Endothelial cell of hepatic sinusoid (primary cell): ENCODE data around the gene HMCN2.
"Not testable (repeated sequence)": the region's sequence is repeated elsewhere in the genome, so short reads cannot be mapped to it uniquely, and the experiment has no call there.

Experiments used
- in situ Hi-C: cut with HindIII; loops from 2 replicates; pipeline ENCODE4 v1.10.0; 2017; ENCODE audit warnings: low sequenced_read_pairs

HMCN2 gene

DNA sequence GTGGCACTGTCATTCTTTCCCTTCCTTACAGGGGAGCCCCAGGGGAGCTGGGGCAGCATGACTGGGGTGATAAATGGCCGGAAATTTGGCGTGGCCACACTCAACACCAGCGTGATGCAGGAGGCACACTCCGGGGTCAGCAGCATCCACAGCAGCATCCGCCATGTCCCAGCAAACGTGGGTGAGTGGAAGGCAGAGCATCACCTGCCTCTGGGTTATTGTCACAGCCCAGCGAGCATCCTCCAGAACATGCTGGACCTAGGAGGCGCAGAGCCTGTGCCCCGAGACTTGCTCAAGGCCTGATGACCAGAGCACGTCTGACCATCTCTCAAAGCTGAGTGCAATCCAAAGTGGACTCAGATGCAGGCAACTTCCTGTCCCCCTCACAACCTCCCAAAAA lies 157.0 kb downstream of the HMCN2 start:
- in situ Hi-C loops = no loop called here

DNA sequence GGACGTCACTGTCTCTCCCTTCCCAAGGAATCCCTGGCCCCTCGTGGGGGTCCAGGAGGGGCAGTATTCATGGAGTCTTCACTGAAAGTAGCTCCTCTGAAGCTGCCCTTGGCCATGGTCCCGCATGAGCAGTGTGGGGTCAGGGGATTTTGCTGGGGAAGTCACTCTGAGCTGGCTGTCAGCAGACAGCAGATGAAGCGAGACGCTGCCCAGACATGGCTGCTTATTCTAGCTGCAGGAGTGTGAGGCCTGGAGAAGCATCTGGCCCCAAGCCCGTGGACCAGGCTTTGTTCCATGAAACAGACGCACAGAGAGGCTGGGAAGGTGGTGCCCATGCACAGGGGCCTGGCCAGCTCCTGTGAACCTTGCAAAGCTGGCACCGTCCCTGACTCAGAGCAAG lies 157.7 kb downstream of the HMCN2 start:
- in situ Hi-C loops = no loop called here

DNA sequence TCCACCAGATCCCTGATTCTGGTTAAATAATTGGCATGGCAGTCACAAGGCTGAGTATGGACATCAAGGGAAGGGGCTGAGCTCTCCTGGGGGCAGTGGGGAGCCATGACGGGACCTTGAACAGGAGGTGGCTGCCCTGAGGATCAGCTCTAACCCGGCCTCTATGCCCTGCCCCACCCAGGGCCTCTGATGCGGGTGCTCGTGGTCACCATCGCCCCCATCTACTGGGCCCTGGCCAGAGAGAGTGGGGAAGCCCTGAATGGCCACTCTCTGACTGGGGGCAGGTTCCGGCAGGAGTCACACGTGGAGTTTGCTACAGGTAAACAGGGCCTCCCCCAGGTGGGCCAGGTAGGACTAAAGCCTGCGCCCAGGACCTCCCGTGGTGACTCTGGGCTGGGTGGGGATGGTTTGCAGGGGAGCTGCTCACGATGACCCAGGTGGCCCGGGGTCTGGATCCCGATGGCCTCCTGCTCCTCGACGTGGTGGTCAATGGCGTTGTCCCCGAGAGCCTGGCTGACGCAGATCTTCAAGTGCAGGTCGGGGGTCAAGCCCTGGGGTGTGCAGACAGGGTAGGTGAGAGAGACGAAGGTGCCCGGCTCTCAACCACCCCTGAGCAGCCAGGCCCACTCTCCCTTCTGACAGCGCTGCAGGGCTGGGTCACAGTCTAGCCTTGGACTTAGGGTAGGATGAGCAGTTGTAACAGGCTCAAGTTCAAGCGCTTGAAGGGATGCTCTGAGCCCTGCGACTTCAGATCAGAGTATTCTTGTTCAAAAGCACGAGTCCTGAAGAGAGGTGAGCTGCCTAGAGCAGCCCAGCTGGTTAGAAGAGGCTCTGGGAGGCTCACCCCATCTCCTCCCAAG lies 159.3 kb downstream of the HMCN2 start:
- in situ Hi-C loops = no loop called here

DNA sequence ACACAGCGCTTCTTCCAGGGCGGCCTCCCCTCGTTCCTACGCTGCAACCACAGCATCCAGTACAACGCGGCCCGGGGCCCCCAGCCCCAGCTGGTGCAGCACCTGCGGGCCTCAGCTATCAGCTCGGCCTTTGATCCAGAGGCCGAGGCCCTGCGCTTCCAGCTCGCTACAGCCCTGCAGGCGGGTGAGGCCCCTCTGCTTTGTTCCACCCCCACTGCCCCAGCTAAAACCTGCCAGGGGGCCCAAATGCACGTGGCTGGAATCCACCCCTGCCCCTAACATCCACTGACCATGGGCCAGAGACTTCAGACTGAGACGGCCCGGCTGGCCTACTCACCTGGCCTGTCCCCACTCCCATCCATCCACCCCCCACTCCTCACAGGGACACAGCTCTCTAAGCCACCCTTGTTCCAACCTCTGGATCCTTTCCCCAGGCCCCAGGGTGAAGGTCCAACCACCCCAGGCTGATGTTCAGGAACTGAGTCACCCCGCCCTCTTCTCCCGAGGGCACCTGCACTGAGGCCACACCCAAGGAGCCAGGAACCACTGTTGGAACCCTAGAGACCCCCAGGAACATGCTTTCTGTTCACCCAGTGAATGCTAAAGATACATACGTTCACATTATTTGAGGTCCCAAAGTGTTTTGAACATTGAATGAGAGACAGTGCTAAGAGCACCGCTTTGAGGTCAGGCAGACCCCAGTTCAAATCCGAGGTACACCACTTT lies 160.3 kb downstream of the HMCN2 start:
- in situ Hi-C loops = no loop called here

DNA sequence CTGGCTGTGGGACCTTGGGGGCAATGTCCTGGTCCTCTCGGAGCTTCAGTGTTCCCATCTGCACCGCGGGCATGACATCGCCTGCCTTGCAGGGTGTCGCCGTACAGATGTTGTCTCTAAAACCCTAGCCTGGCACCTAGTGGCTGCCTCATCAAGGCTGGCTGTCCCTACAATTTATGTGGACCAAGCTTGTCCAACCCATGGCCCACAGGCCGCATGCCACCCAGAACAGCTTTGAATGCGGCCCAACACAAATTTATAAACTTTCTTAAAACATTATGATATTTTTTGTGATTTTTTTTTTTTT lies 160.9 kb downstream of the HMCN2 start:
- in situ Hi-C loops = no loop called here

DNA sequence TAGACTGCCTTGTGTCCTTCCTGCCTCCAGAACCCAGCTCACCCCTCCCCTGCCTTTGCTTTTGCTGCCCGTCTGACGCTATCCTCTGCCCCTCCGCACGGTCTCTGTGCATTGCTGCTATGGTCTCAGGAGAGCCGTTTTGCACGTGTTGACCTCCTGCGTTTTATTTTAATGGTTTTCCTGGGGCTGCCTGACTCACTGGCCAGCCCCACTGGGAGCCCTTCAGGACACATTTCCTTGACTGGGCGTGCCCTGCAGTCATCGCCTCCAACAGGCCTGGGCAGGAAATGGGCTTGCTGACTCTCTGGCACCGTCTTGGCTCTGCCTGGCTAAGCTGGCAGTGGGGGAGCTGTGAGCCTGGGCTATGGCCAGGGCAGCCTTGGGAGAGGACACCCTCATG lies 161.3 kb downstream of the HMCN2 start:
- in situ Hi-C loops = no loop called here

DNA sequence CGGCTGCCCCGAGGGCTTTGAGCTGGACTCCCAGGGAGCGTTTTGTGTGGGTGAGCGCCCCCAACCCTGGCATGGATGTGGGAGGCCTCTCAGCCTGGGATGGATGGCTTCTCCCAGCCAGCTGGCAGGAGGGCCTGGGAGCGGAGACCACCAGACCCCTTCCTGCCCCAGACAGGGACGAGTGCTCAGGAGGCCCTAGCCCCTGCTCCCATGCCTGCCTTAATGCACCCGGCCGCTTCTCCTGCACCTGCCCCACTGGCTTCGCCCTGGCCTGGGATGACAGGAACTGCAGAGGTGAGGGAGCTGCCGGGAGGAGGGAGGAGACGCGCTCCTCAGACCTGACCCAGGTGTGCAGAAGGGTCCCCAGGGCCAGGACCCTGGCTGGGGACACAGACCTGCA lies 161.8 kb downstream of the HMCN2 start:
- in situ Hi-C loops = no loop called here

DNA sequence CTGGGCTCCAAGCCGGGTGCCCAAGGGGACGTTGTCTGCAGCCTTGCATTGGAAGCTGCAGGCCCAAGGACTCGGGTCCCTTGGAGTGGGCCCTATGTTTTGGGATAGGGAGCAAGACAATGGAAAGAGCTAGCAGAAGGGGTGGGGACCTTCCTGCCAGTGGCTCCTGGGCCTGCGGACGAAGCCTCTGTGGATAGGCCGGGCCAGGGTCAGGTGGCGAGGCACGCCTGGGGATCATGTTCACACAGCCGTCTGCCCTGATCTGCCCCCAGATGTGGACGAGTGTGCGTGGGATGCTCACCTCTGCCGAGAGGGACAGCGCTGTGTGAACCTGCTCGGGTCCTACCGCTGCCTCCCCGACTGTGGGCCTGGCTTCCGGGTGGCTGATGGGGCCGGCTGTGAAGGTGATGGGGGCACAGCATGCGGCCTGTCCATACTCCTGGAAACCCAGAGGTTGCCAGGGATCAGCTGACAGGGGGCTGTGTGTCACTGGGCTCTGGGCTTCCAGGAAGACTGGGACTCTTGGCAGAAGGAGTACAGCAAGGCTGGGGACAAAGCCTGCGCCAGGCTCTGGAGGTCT lies 162.6 kb downstream of the HMCN2 start:
- in situ Hi-C loops = no loop called here

DNA sequence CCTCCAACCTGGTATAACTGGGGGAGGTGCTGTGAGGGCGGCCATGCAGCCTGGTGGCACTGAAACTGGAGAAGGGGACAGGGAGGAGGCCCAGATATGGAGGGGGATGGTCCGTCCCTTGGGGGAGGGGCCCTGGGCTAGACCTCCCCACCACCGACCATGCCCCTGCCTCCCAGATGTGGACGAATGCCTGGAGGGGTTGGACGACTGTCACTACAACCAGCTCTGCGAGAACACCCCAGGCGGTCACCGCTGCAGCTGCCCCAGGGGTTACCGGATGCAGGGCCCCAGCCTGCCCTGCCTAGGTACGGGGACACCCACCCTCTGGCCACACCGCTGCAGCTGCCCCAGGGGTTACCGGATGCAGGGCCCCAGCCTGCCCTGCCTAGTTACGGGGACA lies 163.8 kb downstream of the HMCN2 start:
- in situ Hi-C loops = no loop called here

DNA sequence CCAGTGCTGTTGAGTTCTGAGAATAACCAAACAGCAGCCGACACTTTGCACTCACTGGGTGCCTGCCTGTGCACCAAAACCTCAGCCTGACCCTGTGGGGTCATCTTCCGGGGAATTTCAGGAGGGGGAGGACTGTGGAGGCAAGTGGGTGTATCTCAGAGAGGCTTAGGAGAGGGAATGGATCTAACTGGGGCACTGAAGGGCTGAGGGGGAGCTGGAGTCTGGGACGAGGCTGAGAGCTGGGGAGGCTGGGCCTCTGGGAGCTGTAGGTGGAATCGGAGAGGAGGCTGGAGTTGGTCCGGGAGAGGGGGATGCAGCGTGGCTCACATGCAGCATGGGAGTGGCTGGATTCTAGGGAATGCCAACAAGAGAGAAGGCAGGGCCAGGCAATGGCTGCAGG lies 164.3 kb downstream of the HMCN2 start:
- in situ Hi-C loops = no loop called here

DNA sequence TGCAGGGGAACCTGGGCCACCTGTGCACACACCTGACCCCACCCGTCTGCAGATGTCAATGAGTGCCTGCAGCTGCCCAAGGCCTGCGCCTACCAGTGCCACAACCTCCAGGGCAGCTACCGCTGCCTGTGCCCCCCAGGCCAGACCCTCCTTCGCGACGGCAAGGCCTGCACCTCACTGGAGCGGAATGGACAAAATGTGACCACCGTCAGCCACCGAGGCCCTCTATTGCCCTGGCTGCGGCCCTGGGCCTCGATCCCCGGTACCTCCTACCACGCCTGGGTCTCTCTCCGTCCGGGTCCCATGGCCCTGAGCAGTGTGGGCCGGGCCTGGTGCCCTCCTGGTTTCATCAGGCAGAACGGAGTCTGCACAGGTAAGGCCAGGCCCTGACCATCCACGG lies 164.7 kb downstream of the HMCN2 start:
- in situ Hi-C loops = no loop called here

DNA sequence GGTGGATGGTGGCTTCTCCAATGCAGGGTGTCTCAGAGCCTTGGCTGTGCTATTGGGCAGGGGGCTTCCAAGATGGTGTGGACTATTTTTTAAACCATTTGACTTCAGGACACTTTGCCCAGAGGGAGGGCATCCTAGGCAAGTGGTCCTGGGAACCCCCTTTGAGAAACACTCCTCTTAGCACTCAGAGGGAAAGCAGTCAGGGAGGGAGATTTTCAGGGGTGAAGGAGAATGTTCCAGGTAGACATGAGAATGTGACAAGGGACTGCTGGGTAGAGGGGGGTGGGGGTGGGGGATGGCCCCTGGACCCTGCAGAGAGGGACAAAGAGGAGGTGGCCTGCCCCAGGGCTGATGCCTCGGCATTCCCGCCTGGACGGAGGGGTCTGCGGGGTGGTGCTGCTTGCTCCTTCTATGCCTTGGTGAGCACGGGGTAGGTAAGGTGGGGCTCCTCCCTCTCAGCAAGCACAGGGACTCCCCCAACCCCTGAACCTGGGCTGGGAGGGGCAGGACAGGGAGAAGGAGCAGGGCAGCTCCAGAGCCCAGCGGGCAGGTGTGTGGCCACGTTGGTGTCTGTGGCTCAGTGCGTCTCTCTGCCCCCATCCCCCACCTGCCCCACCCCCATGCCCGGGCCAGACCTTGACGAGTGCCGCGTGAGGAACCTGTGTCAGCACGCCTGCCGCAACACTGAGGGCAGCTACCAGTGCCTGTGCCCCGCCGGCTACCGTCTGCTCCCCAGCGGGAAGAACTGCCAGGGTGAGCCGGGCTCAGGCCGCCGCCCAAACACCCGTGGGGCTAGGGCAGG lies 165.4 kb downstream of the HMCN2 start:
- in situ Hi-C loops = no loop called here

DNA sequence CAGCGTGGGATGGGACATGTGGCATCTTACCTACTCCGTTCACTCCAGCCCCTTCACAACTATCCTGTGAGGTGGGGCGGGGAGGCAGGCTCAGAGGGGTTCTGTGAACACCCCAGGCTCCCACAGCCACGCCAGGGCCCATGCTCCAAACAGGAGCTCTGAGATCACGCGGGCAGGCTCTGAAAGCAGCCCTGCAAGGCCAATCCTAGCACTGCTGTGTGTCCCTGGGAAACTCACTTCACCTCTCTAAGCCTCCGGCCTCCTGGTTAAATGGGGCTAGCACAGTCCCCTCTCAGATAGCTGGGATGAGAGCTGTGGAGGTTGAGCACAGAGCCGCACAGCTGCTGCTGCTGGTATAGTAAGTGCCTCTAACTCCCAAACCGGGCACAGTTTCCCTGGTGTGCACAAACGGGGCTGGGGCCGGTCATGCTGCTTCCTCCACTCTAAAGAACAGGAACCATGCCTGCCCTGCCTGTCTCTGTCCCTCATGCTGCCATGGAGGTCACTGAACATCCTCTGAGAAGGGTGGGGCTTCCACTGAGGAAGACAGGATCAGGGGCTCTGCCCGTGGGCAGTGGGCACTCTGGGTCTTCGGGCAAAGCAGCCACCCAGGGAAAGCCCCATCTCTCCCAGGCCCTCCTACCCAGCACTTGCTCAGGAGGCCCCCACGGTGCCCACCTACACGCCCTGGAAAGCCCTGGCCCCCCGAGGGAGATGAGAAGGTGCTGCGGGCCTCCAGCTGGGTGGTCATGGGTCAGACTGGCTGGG lies 166.2 kb downstream of the HMCN2 start:
- in situ Hi-C loops = no loop called here

DNA sequence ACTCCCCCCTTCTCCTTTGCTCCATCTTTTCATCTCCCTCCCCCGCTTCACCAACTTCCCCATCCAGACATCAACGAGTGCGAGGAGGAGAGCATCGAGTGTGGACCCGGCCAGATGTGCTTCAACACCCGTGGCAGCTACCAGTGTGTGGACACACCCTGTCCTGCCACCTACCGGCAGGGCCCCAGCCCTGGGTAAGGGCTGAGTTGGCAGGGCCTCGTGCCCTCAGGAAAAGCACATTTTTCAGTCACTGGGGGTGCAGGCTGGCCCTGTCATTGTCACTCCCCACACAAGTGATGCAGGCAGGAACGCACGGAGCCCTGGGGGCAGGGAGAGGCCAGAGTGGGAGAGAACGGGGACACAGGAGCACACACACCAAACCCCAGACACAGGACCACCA lies 166.8 kb downstream of the HMCN2 start:
- in situ Hi-C loops = no loop called here

DNA sequence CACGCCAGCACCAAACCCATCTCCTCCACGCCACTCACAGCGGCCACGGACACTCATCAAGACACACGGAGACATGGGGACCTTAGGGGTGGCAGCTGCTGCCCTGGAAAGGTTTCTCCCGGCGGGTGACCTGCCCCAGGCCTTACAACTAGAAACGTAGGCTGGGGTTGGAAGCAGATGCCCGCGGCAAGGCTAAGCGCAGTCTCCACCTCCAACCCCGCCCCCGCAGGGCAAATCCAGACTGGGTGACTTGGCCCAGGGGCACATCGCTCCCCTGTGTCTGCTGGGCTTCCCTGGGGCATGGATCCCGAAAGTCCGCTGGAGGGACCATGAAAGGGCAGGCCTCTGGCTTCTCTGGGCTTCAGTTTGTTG lies 167.2 kb downstream of the HMCN2 start:
- in situ Hi-C loops = no loop called here

DNA sequence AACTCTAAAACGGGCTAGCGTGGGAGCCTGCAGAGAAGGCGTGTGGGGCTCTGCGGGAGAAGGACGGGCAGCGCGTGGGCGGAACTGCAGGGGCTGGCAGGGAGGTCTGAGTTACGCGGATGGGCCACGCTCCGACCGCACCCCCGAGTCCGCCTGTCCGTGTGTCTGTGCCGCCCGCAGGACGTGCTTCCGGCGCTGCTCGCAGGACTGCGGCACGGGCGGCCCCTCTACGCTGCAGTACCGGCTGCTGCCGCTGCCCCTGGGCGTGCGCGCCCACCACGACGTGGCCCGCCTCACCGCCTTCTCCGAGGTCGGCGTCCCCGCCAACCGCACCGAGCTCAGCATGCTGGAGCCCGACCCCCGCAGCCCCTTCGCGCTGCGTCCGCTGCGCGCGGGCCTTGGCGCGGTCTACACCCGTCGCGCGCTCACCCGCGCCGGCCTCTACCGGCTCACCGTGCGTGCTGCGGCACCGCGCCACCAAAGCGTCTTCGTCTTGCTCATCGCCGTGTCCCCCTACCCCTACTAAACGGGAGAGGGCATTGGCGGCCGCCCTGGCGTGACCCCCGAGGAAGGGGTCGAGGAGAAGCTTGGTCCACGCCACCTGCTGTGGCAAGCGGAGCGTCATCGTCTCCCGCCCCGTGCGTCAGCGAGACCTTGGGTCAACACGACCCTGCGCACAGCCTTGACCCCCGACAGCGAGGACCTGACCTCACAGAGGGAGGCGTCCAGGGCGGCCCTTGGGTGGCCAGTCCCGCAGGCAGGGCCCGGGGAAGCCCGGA lies 167.8 kb downstream of the HMCN2 start:
- in situ Hi-C loops = no loop called here

DNA sequence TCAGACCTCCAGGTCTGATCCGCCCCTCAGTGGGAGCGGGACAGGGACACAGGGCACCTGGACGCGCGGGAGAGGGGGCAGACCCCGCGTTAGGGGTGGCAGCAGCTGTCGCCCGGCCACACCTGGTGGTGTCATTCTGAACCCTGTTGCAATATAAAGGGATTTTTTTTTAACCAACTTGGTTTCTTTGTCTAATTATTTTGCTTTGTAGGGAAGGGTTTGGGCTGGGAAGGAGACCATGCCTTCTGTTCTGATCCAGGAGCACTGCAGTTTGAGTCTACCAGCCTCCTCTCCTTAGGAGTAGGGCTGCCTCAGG lies 168.3 kb downstream of the HMCN2 start:
- in situ Hi-C loops = no loop called here

DNA sequence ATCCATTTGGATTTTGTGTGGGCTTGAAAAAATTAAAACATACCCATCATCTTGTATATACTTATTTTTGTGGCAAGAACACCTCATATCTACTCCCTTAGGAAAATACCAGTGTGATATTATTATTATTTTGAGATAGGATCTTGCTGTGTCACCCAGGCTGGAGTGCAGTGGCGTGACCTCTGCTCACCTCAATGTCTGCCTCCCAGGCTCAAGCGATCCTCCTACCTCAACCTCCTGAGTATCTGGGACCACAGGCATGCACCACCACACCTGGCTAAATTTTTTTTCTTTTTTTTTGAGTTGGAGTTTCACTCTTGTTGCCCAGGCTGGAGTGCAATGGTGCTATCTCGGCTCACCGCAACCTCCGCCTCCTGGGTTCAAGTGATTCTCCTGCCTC lies 169.1 kb downstream of the HMCN2 start:
- in situ Hi-C loops = not testable (repeated sequence)

DNA sequence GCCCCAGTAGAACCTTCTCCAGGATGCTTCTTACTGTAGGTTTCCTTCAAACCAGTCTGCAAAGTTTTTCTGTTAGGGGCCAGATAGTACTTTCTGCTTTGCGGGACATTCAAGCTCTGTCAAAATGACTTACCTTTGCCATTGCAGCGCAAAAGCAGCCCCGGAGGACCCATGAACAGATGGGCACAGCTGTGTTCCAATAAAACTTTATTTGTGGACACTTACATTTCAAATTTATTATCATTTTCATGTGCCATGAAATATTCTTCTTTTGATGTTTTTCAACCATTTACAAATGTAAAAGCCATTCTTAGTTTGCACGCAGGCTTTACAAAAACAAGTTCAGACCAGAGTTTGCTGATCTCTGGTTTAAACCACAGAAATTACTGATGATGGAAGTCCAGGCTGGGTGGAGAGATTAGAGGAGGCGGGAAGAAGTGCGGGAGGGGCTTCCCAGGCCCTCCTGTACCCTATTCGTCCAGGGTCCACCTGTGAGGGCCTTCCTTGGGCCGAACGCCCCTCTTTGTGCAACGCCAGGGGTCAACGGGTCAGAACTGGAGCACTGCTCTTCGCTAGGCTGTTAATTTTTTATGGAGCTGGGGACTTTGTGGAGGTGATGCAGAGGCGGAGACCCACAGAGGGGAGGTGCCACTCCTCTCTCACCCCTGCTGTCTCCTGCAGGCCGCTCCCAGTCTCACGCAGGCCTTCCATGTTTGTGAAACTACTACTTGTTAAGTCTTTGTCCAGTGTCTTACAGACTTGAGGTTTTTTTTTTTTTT lies 171.6 kb downstream of the HMCN2 start:
- in situ Hi-C loops = no loop called here
